HG02870 (cell line): ENCODE measurements around the gene LRRC3.

Source experiments
- ATAC-seq: cut with Tn5 transposase; IDR thresholded peaks from one replicate; pipeline ENCODE4 v1.9.1; 2021; ENCODE audit warnings: mild to moderate bottlenecking, moderate library complexity; ENCODE audit not compliant: unreplicated experiment

The LRRC3 gene

GRCh38 chr21:44510109-44510507 lies 54.8 kb downstream of the LRRC3 start:
- no peak for ATAC-seq

GRCh38 chr21:44510508-44511218 lies 55.4 kb downstream of the LRRC3 start:
- ATAC-seq = no peak

GRCh38 chr21:44511219-44511937 lies 56.1 kb downstream of the LRRC3 start:
- no peak for ATAC-seq
